Prostate gland (tissue), 2 donors: ENCODE data around the gene KDM4F. TPM values are rescaled to one million over a fixed set of nuclear protein-coding genes. Genes with fewer than 3 reads are reported as not detected.

ENCODE experiments used
- DNase-seq: peaks from one replicate; pipeline ENCODE4 v3.0.0-alpha.2; 2019; ENCODE audit warnings: low spot score
- H3K27ac ChIP-seq, 2 donors: fragments of 200-600 bp; sonication (generic); 2 replicates each; pipeline ENCODE4 v1.5.1; 2017 to 2019
- H3K27me3 ChIP-seq: fragments of 200-600 bp; sonication (generic); replicated peaks from 2 replicates; pipeline ENCODE4 v1.5.1; 2019; ENCODE audit not compliant: insufficient read depth
- H3K36me3 ChIP-seq, 2 donors: fragments of 200-600 bp; sonication (generic); 1 replicate in 1 of 2; 2 replicates in 1 of 2; pipeline versions ENCODE4 v1.5.1 to v1.8.1; 2017 to 2019
- H3K4me1 ChIP-seq: fragments of 200-600 bp; sonication (generic); replicated peaks from 2 replicates; pipeline ENCODE4 v1.5.1; 2019
- H3K4me3 ChIP-seq, 2 donors: fragments of 200-600 bp; sonication (generic); 2 replicates each; pipeline ENCODE4 v1.5.1; 2017 to 2019
- H3K9me3 ChIP-seq: fragments of 200-600 bp; sonication (generic); 2 replicates; pipeline ENCODE4 v1.5.1; 2017
- CTCF ChIP-seq, 4 experiments: fragments of 200-600 bp in 2 of 4; fragments of 450-650 bp in 2 of 4; sonication (generic) in 2 of 4; IDR thresholded peaks; 1 replicate in 3 of 4; 2 replicates in 1 of 4; pipeline ENCODE4 v1.5.1; 2016 to 2019; ENCODE audit warnings: antibody characterized with exemption in 4 of 4, mild to moderate bottlenecking in 2 of 4, moderate library complexity in 2 of 4
- POLR2A ChIP-seq: fragments of 450-650 bp; IDR thresholded peaks from one replicate; pipeline ENCODE4 v1.6.1; 2016; ENCODE audit warnings: antibody characterized with exemption, mild to moderate bottlenecking
- POLR2AphosphoS5 ChIP-seq: sonication (generic); formaldehyde crosslinking; IDR thresholded peaks from one replicate; pipeline ENCODE4 v1.6.1; 2017; ENCODE audit warnings: antibody characterized with exemption
- WGBS: methylation state at CpG from one replicate; pipeline ENCODE4 v1.1.5; 2018; 5-methylcytosine and 5-hydroxymethylcytosine counted together
- intact Hi-C: fragments of 100-400 bp; cut with DNase I; formaldehyde crosslinking; loops from one replicate; pipeline ENCODE4 v1.14.2; 2022
- total RNA-seq, 2 donors: library from RNA; depleted of rRNA; stranded (reverse); fragments of >200 nt; gene quantifications; one replicate each; pipeline ENCODE4 v1.1.0, GENCODE V29; 2016

Gene KDM4F
- total RNA-seq, 2 donors from 2014 or later, result not detected

- intact Hi-C loops, result no loop called here
- Histone ChIP-seq H3K4me1 (peaks cover 7% of the 10 kb centered on the region), H3K27ac (peak overlapping the region; percentile 29 to 33), H3K9me3 (no peaks in the 10 kb centered on the region), H3K36me3 (no peaks in the 10 kb centered on the region), H3K27me3 (no peaks in the 10 kb centered on the region), H3K4me3 (no peak overlapping the region)
- 55% methylated on average over 5 of the region's 5 CpGs for WGBS
- TF ChIP-seq CTCF (IDR thresholded peaks at IDR 0.05) (no peak), POLR2A (no peak), POLR2AphosphoS5 (no peak)
- DNase-seq, result no peak
These were observed 31.8 kb downstream of the KDM4F start for GRCh38 chr11:95081010-95081409.

GRCh38 chr11:95081412-95081811 is 32.2 kb downstream of the KDM4F start:
- peak overlapping the region; percentile 29 to 33 for H3K27ac ChIP-seq
- no peaks in the 10 kb centered on the region for H3K27me3 ChIP-seq
- H3K9me3 ChIP-seq, result no peaks in the 10 kb centered on the region
- no peak overlapping the region for H3K4me3 ChIP-seq
- TF ChIP-seq CTCF (IDR thresholded peaks at IDR 0.05), result no peak
- peak; percentile 29 for TF ChIP-seq POLR2AphosphoS5
- H3K4me1 ChIP-seq, result peaks cover 7% of the 10 kb centered on the region
- DNase-seq, result no peak
- intact Hi-C loops, result no loop called here
- H3K36me3 ChIP-seq, result no peaks in the 10 kb centered on the region
- WGBS, result 35% methylated on average over 4 of the region's 4 CpGs

GRCh38 chr11:95082576-95083001 is 33.4 kb downstream of the KDM4F start:
- DNase-seq, result no peak
- 87% methylated on average over 2 of the region's 2 CpGs for WGBS
- Histone ChIP-seq H3K27me3 (no peaks in the 10 kb centered on the region), H3K27ac (no peak overlapping the region), H3K4me3 (no peak overlapping the region), H3K36me3 (no peaks in the 10 kb centered on the region), H3K4me1 (no peaks in the 10 kb centered on the region), H3K9me3 (no peaks in the 10 kb centered on the region)
- TF ChIP-seq POLR2AphosphoS5, result no peak
- no peak for TF ChIP-seq CTCF (IDR thresholded peaks at IDR 0.05)
- no peak for TF ChIP-seq POLR2A
- intact Hi-C loops, result no loop called here

- intact Hi-C loops, result no loop called here
- Histone ChIP-seq H3K36me3 (no peaks in the 10 kb centered on the region), H3K27me3 (no peaks in the 10 kb centered on the region), H3K27ac (no peak overlapping the region), H3K4me3 (no peak overlapping the region), H3K9me3 (no peaks in the 10 kb centered on the region), H3K4me1 (no peaks in the 10 kb centered on the region)
- DNase-seq, result no peak
- TF ChIP-seq POLR2AphosphoS5, result no peak
- no peak for TF ChIP-seq POLR2A
- TF ChIP-seq CTCF (IDR thresholded peaks at IDR 0.05), result no peak
These were observed 35.3 kb downstream of the KDM4F start for GRCh38 chr11:95084509-95084908.

- Histone ChIP-seq H3K4me3 (no peak overlapping the region), H3K27me3 (no peaks in the 10 kb centered on the region), H3K27ac (no peak overlapping the region), H3K36me3 (no peaks in the 10 kb centered on the region), H3K4me1 (no peaks in the 10 kb centered on the region), H3K9me3 (no peaks in the 10 kb centered on the region)
- TF ChIP-seq CTCF (IDR thresholded peaks at IDR 0.05), result no peak
- no peak for TF ChIP-seq POLR2AphosphoS5
- no peak for TF ChIP-seq POLR2A
- WGBS, result 91% methylated on average over 3 of the region's 3 CpGs
- DNase-seq, result no peak
- intact Hi-C loops, result loop anchor here (5.0 kb wide), 1 partner anchor 67 kb away; no protein-coding TSS in a partner anchor
These were observed 36.0 kb downstream of the KDM4F start for GRCh38 chr11:95085117-95085816.
